HFF-Myc (cell line): ENCODE results near the gene KRTAP5-8.
"Not testable (repeated sequence)": the region's sequence is repeated elsewhere in the genome, so short reads cannot be mapped to it uniquely, and the experiment has no call there.

ENCODE experiments used
- DNase-seq: peaks from one replicate; pipeline ENCODE4 v3.0.0-alpha.2; 2011; ENCODE audit warnings: low read depth; ENCODE audit errors: extremely low read depth
- H3K4me3 ChIP-seq: replicated peaks from 2 replicates; pipeline ENCODE4 v1.5.1; 2011; ENCODE audit warnings: low read depth, mild to moderate bottlenecking, control low read depth, low read length
- TF ChIP-seq, protein P1 (sequence below): IDR thresholded peaks from 2 replicates; pipeline ENCODE4 v1.5.1; 2012; ENCODE audit warnings: mild to moderate bottlenecking, low read depth, low read length, control low read depth; ENCODE audit errors: missing control alignments

KRTAP5-8 gene

DNA sequence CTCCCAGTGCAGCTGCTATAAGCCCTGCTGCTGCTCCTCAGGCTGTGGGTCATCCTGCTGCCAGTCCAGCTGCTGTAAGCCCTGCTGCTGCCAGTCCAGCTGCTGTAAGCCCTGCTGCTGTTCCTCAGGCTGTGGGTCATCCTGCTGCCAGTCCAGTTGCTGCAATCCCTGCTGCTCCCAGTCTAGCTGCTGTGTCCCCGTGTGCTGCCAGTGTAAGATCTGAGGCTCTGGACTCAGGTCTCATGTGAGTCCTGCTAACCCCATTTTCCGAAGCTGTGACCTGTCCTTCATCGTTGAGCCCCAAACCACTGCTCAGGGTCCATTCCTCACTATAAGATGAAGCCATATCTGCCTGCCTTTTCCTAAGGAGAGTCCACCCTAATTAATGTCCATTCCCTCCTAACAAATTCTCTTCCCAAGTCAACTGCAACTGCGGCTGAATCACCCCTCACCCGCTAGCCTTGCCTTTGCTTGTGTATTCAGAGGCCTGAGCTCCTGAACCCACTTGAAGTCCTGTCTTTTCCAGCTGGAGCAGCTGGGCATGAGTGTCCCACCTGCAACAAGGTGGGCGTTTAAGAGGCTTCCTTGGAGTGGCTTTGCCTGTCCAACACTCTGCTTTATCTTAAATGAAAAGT, 10.1 kb upstream of the KRTAP5-8 start:
- no peak for DNase-seq

DNA sequence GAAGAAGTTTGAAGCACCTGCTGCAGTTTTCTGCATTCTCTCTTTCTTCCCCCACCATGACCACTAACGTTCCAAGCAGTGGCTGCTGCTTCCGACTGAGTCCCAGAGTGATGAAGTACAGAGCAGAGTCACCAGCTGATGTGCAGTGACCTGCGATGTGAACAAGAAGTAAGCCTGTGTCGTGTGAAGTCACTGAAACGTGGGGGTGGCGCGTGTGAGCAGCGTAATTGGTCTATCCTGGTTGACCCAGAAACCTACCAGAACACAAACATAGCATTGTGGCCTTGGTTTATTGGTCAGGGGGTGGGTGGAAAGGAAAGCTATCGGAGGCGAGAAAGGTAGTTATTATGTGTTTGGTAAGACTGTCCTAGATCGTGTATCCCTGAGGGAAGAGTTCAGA, 7.2 kb upstream of the KRTAP5-8 start:
- TF ChIP-seq, protein P1, sequence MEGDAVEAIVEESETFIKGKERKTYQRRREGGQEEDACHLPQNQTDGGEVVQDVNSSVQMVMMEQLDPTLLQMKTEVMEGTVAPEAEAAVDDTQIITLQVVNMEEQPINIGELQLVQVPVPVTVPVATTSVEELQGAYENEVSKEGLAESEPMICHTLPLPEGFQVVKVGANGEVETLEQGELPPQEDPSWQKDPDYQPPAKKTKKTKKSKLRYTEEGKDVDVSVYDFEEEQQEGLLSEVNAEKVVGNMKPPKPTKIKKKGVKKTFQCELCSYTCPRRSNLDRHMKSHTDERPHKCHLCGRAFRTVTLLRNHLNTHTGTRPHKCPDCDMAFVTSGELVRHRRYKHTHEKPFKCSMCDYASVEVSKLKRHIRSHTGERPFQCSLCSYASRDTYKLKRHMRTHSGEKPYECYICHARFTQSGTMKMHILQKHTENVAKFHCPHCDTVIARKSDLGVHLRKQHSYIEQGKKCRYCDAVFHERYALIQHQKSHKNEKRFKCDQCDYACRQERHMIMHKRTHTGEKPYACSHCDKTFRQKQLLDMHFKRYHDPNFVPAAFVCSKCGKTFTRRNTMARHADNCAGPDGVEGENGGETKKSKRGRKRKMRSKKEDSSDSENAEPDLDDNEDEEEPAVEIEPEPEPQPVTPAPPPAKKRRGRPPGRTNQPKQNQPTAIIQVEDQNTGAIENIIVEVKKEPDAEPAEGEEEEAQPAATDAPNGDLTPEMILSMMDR: no peak
- H3K4me3 ChIP-seq: no peak overlapping the region
- DNase-seq: no peak

More for the DNA sequence above, 10.1 kb upstream of the KRTAP5-8 start:
- no peak overlapping the region for H3K4me3 ChIP-seq
- TF ChIP-seq, protein P1: no peak

DNA sequence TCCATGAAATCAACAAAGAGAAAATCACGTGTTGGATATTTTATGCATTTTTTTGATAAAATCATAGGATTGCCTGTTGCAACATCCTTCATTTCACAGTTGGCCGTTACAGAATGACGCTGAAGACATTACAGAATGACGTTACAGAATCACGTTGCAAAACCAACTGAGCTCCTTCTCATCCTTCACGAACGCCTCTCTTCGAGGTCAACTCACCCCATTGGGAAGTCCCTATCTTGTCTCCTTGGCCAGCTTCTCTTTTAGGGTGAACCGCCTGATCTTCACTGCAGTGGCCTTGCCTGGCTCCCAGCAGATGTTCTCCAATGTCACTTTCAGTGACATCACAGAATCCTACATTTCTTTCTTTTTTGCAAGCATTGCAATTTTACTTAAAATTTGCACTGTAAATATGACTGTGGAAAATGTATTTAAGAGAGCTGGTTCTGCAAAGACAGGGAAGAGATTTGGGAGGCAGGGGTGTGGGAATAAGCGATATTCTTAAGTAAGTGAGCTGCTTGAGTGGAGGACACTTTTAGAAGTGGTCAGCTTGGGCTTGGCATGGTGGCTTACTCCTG, 5.7 kb upstream of the KRTAP5-8 start:
- no peak for DNase-seq
- TF ChIP-seq, protein P1: no peak

DNA sequence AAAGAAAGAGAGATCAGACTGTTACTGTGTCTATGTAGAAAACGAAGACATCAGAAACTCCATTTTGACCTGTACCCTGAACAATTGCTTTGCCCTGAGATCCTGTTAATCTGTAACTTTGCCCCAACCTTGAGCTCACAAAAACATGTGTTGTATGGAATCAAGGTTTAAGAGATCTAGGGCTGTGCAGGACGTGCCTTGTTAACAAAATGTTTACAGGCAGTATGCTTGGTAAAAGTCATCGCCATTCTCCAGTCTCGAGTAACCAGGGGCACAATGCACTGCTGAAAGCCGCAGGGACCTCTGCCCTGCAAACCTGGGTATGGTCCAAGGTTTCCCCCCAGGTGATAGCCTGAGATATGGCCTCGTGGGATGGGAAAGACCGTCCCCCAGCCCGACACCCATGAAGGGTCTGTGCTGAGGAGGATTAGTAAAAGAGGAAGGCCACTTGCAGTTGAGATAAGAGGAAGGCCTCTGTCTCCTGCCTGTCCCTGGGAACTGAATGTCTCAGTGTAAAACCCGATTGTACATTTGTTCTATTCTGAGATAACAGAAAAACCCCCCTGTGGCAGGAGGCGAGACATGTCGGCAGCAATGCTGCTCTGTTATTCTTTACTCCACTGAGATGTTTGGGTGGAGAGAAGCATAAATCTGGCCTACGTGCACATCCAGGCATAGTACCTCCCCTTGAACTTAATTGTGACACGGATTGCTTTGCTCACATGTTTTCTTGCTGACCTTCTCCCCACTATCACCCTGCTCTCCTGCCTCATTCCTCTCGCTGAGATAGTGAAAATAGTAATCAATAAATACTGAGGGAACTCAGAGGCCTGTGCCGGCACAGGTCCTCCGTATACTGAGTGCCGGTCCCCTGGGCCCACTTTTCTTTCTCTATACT, 2.9 kb upstream of the KRTAP5-8 start:
- H3K4me3 ChIP-seq, DNase-seq: not testable (repeated sequence)

More for the DNA sequence above, 5.7 kb upstream of the KRTAP5-8 start:
- no peak overlapping the region for H3K4me3 ChIP-seq

DNA sequence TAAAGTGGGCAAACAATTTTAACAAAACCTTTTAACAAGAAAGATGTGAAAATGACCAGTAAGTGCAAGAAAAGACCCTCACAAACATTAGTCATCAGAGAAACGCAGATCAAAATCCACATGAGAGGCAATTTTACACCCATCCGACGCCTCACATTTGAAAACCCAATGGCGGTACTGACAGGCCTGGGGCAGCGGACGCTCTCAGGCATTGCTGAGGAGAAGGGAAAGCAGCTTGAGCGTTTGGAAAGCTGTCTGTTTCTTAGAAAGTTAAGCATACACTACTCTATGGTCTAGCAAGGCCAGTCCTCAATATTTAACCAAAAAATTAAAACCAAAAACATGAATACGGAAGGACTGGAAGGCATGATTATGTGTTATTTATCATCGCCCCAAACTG, 2.0 kb upstream of the KRTAP5-8 start:
- no peak overlapping the region for H3K4me3 ChIP-seq
- no peak for DNase-seq
- TF ChIP-seq, protein P1: no peak

DNA sequence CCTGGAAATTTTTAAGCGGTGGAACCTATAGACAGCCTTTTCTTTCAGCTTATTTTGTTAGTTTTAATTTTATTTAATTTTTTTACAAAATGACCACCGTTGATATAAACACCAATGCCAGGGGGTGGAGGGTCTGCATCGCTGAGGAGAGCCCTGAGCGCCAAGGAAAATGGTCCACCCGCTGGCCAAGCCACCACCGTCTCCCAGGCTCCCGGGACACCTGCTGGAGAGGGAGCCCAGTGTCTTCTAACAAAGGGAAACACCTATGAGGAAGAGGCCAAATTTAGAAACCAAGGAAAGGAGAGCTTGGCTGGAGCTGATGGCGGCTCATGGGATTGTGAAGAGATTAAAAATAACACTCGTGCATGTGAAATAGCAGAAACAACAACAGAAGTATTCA, 288 bp upstream of the KRTAP5-8 start:
- TF ChIP-seq, protein P1: no peak
- DNase-seq: no peak
- H3K4me3 ChIP-seq: no peak overlapping the region

DNA sequence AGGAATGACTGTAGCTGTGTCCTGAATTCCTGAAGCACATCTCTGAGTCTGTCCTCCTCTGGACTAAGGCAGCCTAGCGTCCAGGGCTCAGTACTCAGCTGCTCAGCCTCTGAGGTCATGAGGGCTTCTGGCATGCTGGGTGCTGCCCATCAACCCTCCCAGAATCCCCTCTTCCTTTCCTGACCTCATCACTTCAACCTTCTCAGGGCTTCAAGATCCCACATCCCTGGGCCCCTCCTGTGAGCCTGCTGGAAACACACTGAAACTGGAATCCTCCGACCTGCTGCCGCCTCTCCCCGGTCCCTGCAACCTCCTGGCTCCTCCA, 803 bp downstream of the KRTAP5-8 start:
- H3K4me3 ChIP-seq: no peak overlapping the region
- DNase-seq: no peak
- TF ChIP-seq, protein P1: no peak
